Stimulated activated CD8-positive, alpha-beta memory T cell treated with anti-CD3 and anti-CD28 coated beads, Interleukin-15, amount 100 ng/mL, for 1 hour (primary cell): ENCODE results near the gene PXDN.

ENCODE experiments used
- DNase-seq: peaks from one replicate; pipeline ENCODE4 v3.0.0-alpha.2; 2020; ENCODE audit warnings: low read depth

PXDN gene

GRCh38 chr2:1647417-1648240, 96.7 kb downstream of the PXDN start:
- no peak for DNase-seq

GRCh38 chr2:1645761-1646476, 98.4 kb downstream of the PXDN start:
- DNase-seq = no peak

GRCh38 chr2:1644427-1644826, 99.9 kb downstream of the PXDN start:
- DNase-seq = no peak

GRCh38 chr2:1642993-1643619, 101.2 kb downstream of the PXDN start:
- no peak for DNase-seq

- no peak for DNase-seq
These were observed 102.1 kb downstream of the PXDN start for GRCh38 chr2:1642066-1642861.

- no peak for DNase-seq
These were observed 102.8 kb downstream of the PXDN start for GRCh38 chr2:1641523-1641922.

GRCh38 chr2:1640301-1641135, 103.8 kb downstream of the PXDN start:
- DNase-seq = no peak

- no peak for DNase-seq
These were observed 105.0 kb downstream of the PXDN start for GRCh38 chr2:1639086-1639858.

- no peak for DNase-seq
These were observed 105.9 kb downstream of the PXDN start for GRCh38 chr2:1638281-1638860.

- no peak for DNase-seq
These were observed 107.4 kb downstream of the PXDN start for GRCh38 chr2:1636791-1637415.

GRCh38 chr2:1635823-1636222, 108.5 kb downstream of the PXDN start:
- DNase-seq = no peak

- DNase-seq = no peak
These were observed 109.5 kb downstream of the PXDN start for GRCh38 chr2:1634681-1635341.

GRCh38 chr2:1633936-1634587, 110.3 kb downstream of the PXDN start:
- no peak for DNase-seq

- no peak for DNase-seq
These were observed 111.1 kb downstream of the PXDN start for GRCh38 chr2:1633092-1633671.

GRCh38 chr2:1632510-1632909, 111.8 kb downstream of the PXDN start:
- DNase-seq = no peak

- no peak for DNase-seq
These were observed 112.3 kb downstream of the PXDN start for GRCh38 chr2:1632002-1632348.

- DNase-seq = no peak
These were observed 112.9 kb downstream of the PXDN start for GRCh38 chr2:1631292-1632001.

GRCh38 chr2:1628893-1629292, 115.4 kb downstream of the PXDN start:
- no peak for DNase-seq
